Myometrial cell (primary cell): Measurements from ENCODE around the gene CRP. TPM values are rescaled to one million over a fixed set of nuclear protein-coding genes. Genes with fewer than 3 reads are reported as not detected.

Experiments
- total RNA-seq: library from RNA; depleted of rRNA; stranded (reverse); fragments of >200 nt; gene quantifications from 2 replicates; pipeline ENCODE4 v1.2.3, GENCODE V29; 2015

The CRP gene
- not detected in 2 replicates for total RNA-seq

GRCh38 chr1:159714529-159714928 is at the start of gene CRP:
Gene CRP (minus strand): TSS chr1:159714589. CDS start chr1:159714485, 104 bp downstream.

Other genes starting within 250 kb of the CRP start
- gene OR10J5, start 178.6 kb downstream of the CRP start, total RNA-seq = not detected in 2 replicates
- not detected in 2 replicates for gene APCS, start 126.8 kb downstream of the CRP start, total RNA-seq
- gene DUSP23, start 66.4 kb upstream of the CRP start, total RNA-seq = 15.8 and 17.0 TPM in 2 replicates
- gene FCRL6, start 87.8 kb upstream of the CRP start, total RNA-seq = not detected in 2 replicates
- 0.18 and 0.86 TPM in 2 replicates for gene SLAMF8, start 112.3 kb upstream of the CRP start, total RNA-seq
- not detected in 2 replicates for gene VSIG8, start 148.1 kb upstream of the CRP start, total RNA-seq
- 1.2 TPM in 1 of 2 replicates, not detected in the other for gene CFAP45, start 185.6 kb upstream of the CRP start, total RNA-seq
- gene TAGLN2, start 210.9 kb upstream of the CRP start, total RNA-seq = 555 and 578 TPM in 2 replicates
- not detected in 2 replicates for gene IGSF9, start 231.0 kb upstream of the CRP start, total RNA-seq
- not detected in 2 replicates for gene SLAMF9, start 239.6 kb upstream of the CRP start, total RNA-seq